CD4-positive, alpha-beta T cell treated with Interleukin-4 for 4 hours (primary cell): Measurements from ENCODE around the gene WFDC2.
"Not testable (repeated sequence)": the region's sequence is repeated elsewhere in the genome, so short reads cannot be mapped to it uniquely, and the experiment has no call there.

Experiments used
- DNase-seq: peaks from one replicate; pipeline ENCODE4 v3.0.0-alpha.2; 2020

The WFDC2 gene

GRCh38 chr20:45452772-45453691 is 16.5 kb upstream of the WFDC2 start:
- no peak for DNase-seq

- peak; percentile 15 for DNase-seq
Observed at GRCh38 chr20:45456632-45457031, 12.9 kb upstream of the WFDC2 start.

GRCh38 chr20:45459606-45460005 is 9.9 kb upstream of the WFDC2 start:
- no peak for DNase-seq

GRCh38 chr20:45461225-45461624 is 8.3 kb upstream of the WFDC2 start:
- no peak for DNase-seq

- DNase-seq = no peak
Observed at GRCh38 chr20:45462711-45463509, 6.6 kb upstream of the WFDC2 start.

GRCh38 chr20:45463709-45464108 is 5.8 kb upstream of the WFDC2 start:
- DNase-seq = no peak

GRCh38 chr20:45465491-45466266 is 3.9 kb upstream of the WFDC2 start:
- no peak for DNase-seq

- no peak for DNase-seq
Observed at GRCh38 chr20:45467172-45467571, 2.4 kb upstream of the WFDC2 start.

GRCh38 chr20:45467861-45468260 is 1.7 kb upstream of the WFDC2 start:
- no peak for DNase-seq

- DNase-seq = no peak
Observed at GRCh38 chr20:45470262-45470931, 844 bp downstream of the WFDC2 start.

GRCh38 chr20:45470937-45471336 is 1.4 kb downstream of the WFDC2 start:
- DNase-seq = no peak

GRCh38 chr20:45472286-45472685 is 2.7 kb downstream of the WFDC2 start:
- DNase-seq = not testable (repeated sequence)

- DNase-seq = not testable (repeated sequence)
Observed at GRCh38 chr20:45477530-45478148, 8.1 kb downstream of the WFDC2 start.

- no peak for DNase-seq
Observed at GRCh38 chr20:45479822-45480221, 10.3 kb downstream of the WFDC2 start.

GRCh38 chr20:45484676-45485075 is 15.1 kb downstream of the WFDC2 start:
- no peak for DNase-seq

GRCh38 chr20:45485388-45485787 is 15.8 kb downstream of the WFDC2 start:
- DNase-seq = no peak

- DNase-seq = no peak
Observed at GRCh38 chr20:45487231-45487635, 17.7 kb downstream of the WFDC2 start.

- DNase-seq = no peak
Observed at GRCh38 chr20:45489083-45489531, 19.6 kb downstream of the WFDC2 start.

GRCh38 chr20:45495501-45495941 is 26.0 kb downstream of the WFDC2 start:
- no peak for DNase-seq

GRCh38 chr20:45496166-45496565 is 26.6 kb downstream of the WFDC2 start:
- no peak for DNase-seq

- no peak for DNase-seq
Observed at GRCh38 chr20:45497971-45498494, 28.5 kb downstream of the WFDC2 start.

GRCh38 chr20:45500022-45500421 is 30.5 kb downstream of the WFDC2 start:
- no peak for DNase-seq
